OCI-LY7 (cell line): ENCODE data around the gene ZSWIM5. TPM values are rescaled to one million over a fixed set of nuclear protein-coding genes. Genes with fewer than 3 reads are reported as not detected.

Experiments
- BruUV-seq: library from RNA; stranded (reverse); fragments of 400-500 nt; replicated peaks from 2 replicates; lab custom pipeline; 2021; lab: Mats Ljungman, UMichigan
- CTCF ChIA-PET: fragments of 300-600 bp; sonication (Branson Sonifier 250); formaldehyde crosslinking; loops from one replicate; lab custom pipeline; 2022; ENCODE audit warnings: antibody characterized with exemption; ENCODE audit not compliant: unreplicated experiment; lab: Charles Lee
- POLR2A ChIA-PET: fragments of 300-600 bp; sonication (Branson Sonifier 250); formaldehyde crosslinking; loops from one replicate; lab custom pipeline; 2022; ENCODE audit warnings: antibody characterized with exemption; lab: Charles Lee
- DNase-seq: peaks from one replicate; pipeline ENCODE4 v3.0.0-alpha.2; 2015; ENCODE audit warnings: low spot score
- H2AFZ ChIP-seq: fragments of 200-600 bp; sonication (generic), shearing (Covaris generic); 2 replicates; pipeline ENCODE4 v1.6.1; 2014; ENCODE audit warnings: mild to moderate bottlenecking, antibody characterized with exemption, low read length, moderate library complexity
- H3K27ac ChIP-seq: fragments of 200-600 bp; sonication (generic); 2 replicates; pipeline ENCODE4 v1.5.1; 2014; ENCODE audit warnings: mixed run types, low read depth, mild to moderate bottlenecking, moderate library complexity, low read length, inconsistent platforms; ENCODE audit not compliant: poor library complexity, severe bottlenecking
- H3K36me3 ChIP-seq: fragments of 200-600 bp; sonication (generic); 2 replicates; pipeline ENCODE4 v1.6.1; 2014; ENCODE audit warnings: mild to moderate bottlenecking, antibody characterized with exemption, low read length, moderate library complexity, mixed read lengths; ENCODE audit not compliant: insufficient read depth
- H3K4me1 ChIP-seq: fragments of 200-600 bp; sonication (generic); 2 replicates; pipeline ENCODE4 v1.5.1; 2014; ENCODE audit warnings: mild to moderate bottlenecking, low read length; ENCODE audit not compliant: insufficient read depth, poor library complexity, severe bottlenecking
- H3K4me2 ChIP-seq: fragments of 200-600 bp; sonication (generic); 2 replicates; pipeline ENCODE4 v1.6.1; 2014; ENCODE audit warnings: mild to moderate bottlenecking, low read length
- H3K4me3 ChIP-seq: fragments of 200-600 bp; sonication (generic); 2 replicates; pipeline ENCODE4 v1.5.1; 2014; ENCODE audit warnings: mild to moderate bottlenecking, low read depth, low read length; ENCODE audit not compliant: poor library complexity, severe bottlenecking
- H3K79me2 ChIP-seq: fragments of 200-600 bp; sonication (generic); 2 replicates; pipeline ENCODE4 v1.6.1; 2016; ENCODE audit warnings: low read depth, mild to moderate bottlenecking, low read length, moderate library complexity, mixed read lengths; ENCODE audit not compliant: insufficient read depth
- H3K9me2 ChIP-seq: fragments of 200-600 bp; sonication (generic); 2 replicates; pipeline ENCODE4 v1.6.1; 2016; ENCODE audit warnings: mild to moderate bottlenecking, low read length, mixed read lengths; ENCODE audit not compliant: insufficient read depth
- H3K9me3 ChIP-seq: fragments of 200-600 bp; sonication (generic); 2 replicates; pipeline ENCODE4 v1.6.1; 2014; ENCODE audit warnings: mild to moderate bottlenecking, mixed run types, low read length, mixed read lengths
- H4K20me1 ChIP-seq: fragments of 200-600 bp; sonication (generic); 2 replicates; pipeline ENCODE4 v1.6.1; 2014; ENCODE audit warnings: mild to moderate bottlenecking, antibody characterized with exemption, low read length, moderate library complexity, mixed read lengths; ENCODE audit not compliant: insufficient read depth
- CTCF ChIP-seq: fragments of 200-600 bp; sonication (generic); conservative IDR thresholded peaks from 2 replicates; pipeline ENCODE4 v1.5.1; 2014; ENCODE audit warnings: mild to moderate bottlenecking, antibody characterized with exemption, low read length, moderate library complexity, mixed read lengths
- EZH2phosphoT487 ChIP-seq: fragments of 200-600 bp; sonication (generic); IDR thresholded peaks from 2 replicates; pipeline ENCODE4 v1.6.1; 2018; ENCODE audit warnings: low read depth, borderline replicate concordance, mild to moderate bottlenecking, mixed run types, antibody characterized with exemption, low read length, moderate library complexity, mixed read lengths
- intact Hi-C: fragments of 100-400 bp; cut with micrococcal nuclease; formaldehyde crosslinking; loops from one replicate; pipeline ENCODE4 v1.10.0; 2022; ENCODE audit not compliant: unreplicated experiment
- total RNA-seq, 2 experiments: library from RNA; depleted of rRNA in 1 of 2; stranded (reverse); fragments of >200 nt in 1 of 2; shearing (Covaris generic) in 1 of 2; gene quantifications; 2 replicates each; pipeline ENCODE4 v1.2.3, GENCODE V29; 2014 to 2022

The ZSWIM5 gene
- total RNA-seq, 2 experiments from 2014 or later: 0.28 to 0.42 TPM

GRCh38 chr1:45141247-45142003, 65.0 kb downstream of the ZSWIM5 start:
- no TSS peak for BruUV-seq
- no peak overlapping the region for H3K4me3 ChIP-seq
- H3K9me2 ChIP-seq: no peaks in the 10 kb centered on the region
- no peaks in the 10 kb centered on the region for H3K36me3 ChIP-seq
- CTCF ChIA-PET: no interaction called here
- TF ChIP-seq EZH2phosphoT487 (no peak), CTCF (no peak)
- no peaks in the 10 kb centered on the region for H3K79me2 ChIP-seq
- H2AFZ ChIP-seq: no peak overlapping the region
- intact Hi-C loops: no loop called here
- no peaks in the 10 kb centered on the region for H3K9me3 ChIP-seq
- H3K4me2 ChIP-seq: no peak overlapping the region
- DNase-seq: no peak
- POLR2A ChIA-PET: no interaction called here
- no peaks in the 10 kb centered on the region for H3K4me1 ChIP-seq
- no peaks in the 10 kb centered on the region for H4K20me1 ChIP-seq
- no peak overlapping the region for H3K27ac ChIP-seq

GRCh38 chr1:45136984-45137383, 69.4 kb downstream of the ZSWIM5 start:
- TF ChIP-seq CTCF (no peak), EZH2phosphoT487 (no peak)
- Histone ChIP-seq H3K9me3 (no peaks in the 10 kb centered on the region), H3K36me3 (no peaks in the 10 kb centered on the region), H4K20me1 (no peaks in the 10 kb centered on the region), H3K4me2 (no peak overlapping the region), H3K4me1 (no peaks in the 10 kb centered on the region), H2AFZ (no peak overlapping the region), H3K27ac (no peak overlapping the region), H3K9me2 (no peaks in the 10 kb centered on the region), H3K79me2 (no peaks in the 10 kb centered on the region), H3K4me3 (no peak overlapping the region)
- ChIA-PET POLR2A (no interaction called here), CTCF (no interaction called here)
- intact Hi-C loops: no loop called here
- no TSS peak for BruUV-seq
- no peak for DNase-seq

DNA sequence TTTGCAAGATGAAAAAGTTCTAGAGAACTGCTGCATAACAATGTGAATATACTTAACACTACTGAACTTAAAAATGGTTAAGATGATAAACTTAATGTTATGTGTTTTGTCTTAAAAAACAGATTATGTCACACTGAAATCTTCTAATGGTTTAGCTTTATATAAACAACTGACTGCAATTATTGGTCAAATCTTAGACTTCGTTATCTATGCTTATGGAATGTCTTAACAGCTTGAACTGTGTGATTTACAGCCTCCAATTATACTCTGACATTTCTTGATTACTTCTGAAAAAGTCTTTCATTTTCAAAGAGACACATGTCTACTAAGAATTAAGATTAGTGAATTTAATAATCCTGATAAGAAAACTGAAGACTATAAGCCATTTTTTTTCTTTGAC, 71.1 kb downstream of the ZSWIM5 start:
- Histone ChIP-seq H3K4me1 (no peaks in the 10 kb centered on the region), H3K4me2 (no peak overlapping the region), H3K9me3 (no peaks in the 10 kb centered on the region), H3K79me2 (no peaks in the 10 kb centered on the region), H2AFZ (no peak overlapping the region), H3K9me2 (no peaks in the 10 kb centered on the region), H3K4me3 (no peak overlapping the region), H3K36me3 (no peaks in the 10 kb centered on the region), H3K27ac (no peak overlapping the region), H4K20me1 (no peaks in the 10 kb centered on the region)
- TF ChIP-seq EZH2phosphoT487 (no peak), CTCF (no peak)
- ChIA-PET CTCF (no interaction called here), POLR2A (interaction anchor here (0.6 to 1.2 kb wide), 2 partner anchors 85 to 770 kb away, joined by 3 read pairs; no protein-coding TSS in a partner anchor)
- no TSS peak for BruUV-seq
- DNase-seq: no peak
- intact Hi-C loops: no loop called here
